GM18867 (cell line): ENCODE measurements around the gene GRM6.

Source experiments
- ATAC-seq: cut with Tn5 transposase; IDR thresholded peaks from one replicate; pipeline ENCODE4 v1.9.1; 2021; ENCODE audit warnings: mild to moderate bottlenecking, moderate library complexity; ENCODE audit not compliant: unreplicated experiment

Gene GRM6

DNA sequence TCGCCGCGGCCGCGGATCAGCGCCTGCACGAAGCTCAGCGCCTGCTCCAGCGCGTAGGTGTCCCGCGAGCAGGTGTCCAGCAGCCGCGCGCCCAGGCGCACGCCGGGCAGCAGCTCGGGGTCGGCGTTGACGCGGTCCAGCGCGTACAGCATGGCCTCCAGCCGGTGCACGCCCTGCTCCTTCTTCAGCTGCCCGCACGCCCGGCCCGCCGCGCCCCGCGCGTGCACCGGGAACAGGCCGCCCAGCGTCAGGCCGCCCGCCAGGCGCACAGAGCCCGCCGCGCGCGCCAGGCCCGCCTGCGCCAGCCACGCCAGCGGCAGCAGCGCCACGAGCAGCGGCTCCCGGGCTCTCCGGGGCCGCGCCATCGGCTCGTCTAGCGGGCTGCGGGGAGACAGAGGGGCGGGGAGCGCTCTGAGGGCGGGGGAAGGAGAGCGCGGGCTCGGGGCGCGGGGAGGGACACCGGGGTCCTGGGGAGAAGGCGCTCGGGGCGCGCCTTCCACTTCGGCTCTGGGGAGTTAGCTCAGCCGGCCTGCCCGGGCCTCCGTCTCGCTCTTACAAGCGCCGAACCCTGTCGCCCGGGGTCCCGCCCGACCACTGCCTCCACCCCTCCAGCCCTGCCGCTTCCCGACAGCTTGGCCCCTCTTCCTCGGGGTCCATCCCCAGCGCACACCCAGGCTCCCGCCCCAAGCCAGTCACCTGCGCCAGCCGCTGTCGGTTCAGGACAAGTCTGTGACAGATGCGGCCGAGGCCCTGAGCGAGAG is at the start of gene GRM6:
GRM6 (minus strand) TSS at position 741 of the 761 bp plus-strand sequence; CDS start at position 365, 376 bp downstream.
- ATAC-seq = no peak

DNA sequence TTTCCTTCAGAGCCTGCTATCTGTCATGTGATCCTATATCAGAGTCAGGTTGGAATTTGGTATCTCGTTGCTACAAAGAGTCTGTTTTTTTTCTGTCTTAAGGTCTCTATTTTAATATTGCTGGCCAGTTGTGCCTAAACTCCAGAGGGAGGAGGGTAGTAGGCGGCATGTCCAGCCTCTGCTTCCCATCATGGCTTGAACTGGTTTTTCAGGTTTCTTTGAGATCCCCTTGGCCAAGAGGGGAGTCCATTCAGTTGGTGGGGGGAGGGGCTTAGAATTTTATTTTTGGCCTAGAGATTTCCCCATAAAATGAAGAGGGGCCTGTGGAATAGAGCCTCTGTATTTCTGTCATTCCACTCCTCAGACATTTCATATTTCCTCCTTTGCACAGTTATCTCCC is 49.6 kb upstream of the GRM6 start:
- ATAC-seq = no peak

GRCh38 chr5:179033004-179033580 is 38.0 kb upstream of the GRM6 start:
- no peak for ATAC-seq

DNA sequence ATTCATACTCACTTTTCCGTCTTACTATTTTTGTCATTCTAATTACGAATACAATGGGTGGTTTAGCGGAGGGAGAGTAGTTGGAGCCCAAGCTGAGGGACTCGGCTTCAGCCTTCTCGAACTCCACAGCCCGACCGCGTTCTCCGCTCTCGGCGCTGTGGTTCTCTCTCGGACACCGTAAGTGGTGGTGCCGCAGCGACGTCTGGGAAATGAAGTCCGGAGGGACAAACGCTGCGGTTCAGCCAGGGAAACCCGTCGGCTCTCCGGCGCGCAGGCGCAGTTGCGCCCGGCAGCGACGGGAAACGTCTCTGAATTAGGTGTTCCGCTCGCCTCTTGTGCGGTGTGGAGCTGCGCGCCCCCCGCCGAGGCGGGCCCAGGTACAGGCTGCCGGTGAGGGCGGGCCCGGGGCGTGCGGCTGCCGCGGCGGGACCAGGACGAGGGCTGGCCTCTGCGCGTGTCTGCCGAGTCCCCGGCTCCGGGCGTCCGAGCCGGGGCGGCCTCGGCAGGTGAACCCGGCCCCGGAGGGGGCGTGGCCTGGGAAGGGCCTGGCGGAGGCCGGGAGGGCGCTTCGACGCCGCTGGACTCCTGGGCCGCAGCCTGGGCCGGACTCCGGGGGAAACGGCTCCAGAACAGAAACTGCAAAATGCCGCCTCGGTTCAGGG is 28.5 kb upstream of the GRM6 start, which contains the start of gene ZNF879:
ZNF879 (plus strand) TSS at position 277 of the 662 bp plus-strand sequence. CDS start 1,201 bp downstream, outside the sequence.
- peak; percentile 64 for ATAC-seq

GRCh38 chr5:179008667-179009066 is 13.5 kb upstream of the GRM6 start:
- no peak for ATAC-seq

- ATAC-seq = no peak
These were observed 11.4 kb upstream of the GRM6 start for GRCh38 chr5:179006564-179006963.

DNA sequence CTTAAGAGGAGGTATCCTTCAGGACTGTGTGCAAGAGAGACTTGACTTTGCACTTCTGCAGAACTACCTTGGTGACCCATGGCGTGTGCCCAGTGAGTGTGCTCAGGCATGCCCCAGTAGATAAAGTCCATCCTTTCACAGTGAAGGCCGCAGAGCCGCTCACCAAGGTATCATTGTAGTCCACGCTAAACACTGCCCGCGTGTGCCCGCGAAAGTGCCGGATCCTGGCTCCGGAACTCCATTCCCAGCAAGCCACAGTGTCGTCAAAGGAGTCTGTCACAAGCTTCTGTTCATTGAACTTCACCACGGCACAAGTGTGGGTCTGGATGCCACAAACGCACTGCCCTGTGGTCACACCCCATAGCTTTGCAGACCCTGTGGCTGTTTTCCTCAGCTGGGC is 3.3 kb upstream of the GRM6 start:
- no peak for ATAC-seq

GRCh38 chr5:178997191-178997590 is 2.1 kb upstream of the GRM6 start:
- no peak for ATAC-seq

DNA sequence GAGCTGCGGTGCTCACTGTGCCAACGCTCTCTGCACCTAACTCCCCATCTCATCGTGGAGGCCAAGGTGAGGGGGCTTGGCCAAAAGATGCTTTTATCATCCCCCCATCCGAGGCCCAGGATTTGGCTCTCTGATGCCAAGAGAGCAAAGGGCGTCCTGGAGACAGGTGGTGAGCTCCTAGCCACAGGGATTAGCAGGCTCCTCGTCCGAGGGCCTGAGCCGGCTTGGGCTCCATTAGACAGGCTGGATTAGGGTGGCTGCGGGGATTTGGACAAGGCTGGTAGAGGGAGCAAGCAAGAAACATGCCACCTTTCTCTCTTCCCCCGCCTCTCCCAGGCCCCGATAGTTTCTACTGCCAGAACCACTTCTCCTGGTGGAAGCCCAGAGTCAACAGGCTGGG is 1.0 kb upstream of the GRM6 start:
- ATAC-seq = no peak

DNA sequence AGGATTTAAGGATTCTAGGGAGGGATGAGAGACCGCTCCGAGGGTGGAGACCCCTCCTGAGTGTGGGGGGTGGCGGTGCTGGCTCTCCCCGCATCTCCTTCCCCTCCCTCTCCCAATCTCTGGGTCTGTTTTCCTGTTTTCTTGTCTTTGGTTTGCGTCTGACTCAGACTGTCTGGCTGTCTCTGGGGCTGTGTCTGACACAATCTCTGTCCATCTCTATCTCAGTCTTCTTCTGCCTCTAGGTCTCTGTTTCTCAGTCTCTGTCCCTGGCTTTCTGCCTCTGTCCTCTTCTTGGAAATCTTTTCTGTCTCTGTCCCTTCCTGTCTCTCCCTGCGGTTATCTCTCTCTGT is 196 bp upstream of the GRM6 start:
- ATAC-seq = no peak

DNA sequence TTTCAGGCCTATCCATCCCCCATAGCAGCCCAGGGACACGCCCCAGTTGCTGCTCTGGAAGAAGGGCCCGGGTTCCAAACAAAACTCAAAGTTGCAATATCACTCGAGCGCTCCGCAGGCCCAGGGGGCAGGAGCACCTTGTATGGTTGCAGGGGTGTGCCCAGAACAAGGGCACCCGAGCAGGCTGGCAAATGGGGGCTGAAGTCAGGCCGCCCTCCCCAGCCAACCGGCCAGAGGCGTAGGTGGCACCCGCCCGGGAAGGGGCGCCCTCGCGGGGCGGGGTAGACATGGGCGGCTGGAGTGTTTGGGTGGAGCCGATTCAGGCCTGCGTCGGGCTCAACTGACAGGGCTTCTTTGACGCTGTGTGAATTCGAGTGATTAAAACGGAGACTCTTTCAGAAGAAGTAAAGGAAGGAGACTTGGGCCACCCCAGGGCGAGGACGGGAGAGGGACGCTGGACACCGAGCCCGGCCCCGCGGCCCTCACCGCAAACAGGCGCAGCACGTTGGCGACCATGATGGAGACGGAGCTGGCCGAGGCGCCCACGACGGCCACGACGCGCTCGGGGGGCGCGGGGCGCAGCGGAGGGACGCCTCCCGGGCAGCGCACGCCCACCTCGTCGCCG is 1.1 kb downstream of the GRM6 start:
- no peak for ATAC-seq

DNA sequence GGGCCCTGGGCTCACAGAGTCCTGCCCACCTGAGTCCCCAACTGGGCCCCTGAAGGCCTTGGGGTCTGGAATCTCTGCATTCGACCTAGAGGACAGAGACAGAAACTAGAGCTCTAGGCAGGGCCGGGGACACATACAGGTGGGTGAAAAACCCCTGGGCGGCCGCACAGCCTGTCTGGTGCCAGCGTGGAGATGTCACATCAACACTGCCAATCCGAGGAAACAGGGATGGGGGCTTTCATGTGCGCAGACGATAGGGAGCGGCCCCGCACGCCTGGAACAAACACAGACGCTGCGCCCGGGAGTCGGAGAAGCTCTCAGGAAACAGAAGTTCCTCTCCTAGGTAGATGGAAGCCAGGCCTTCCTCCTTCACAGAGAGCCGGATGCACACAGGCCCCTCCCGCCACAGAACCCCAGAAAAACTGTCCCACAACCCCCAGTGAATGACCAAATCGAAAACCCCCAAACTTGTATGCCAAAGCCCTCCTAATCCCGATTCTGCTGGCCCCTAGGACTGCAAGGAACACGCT is 1.8 kb downstream of the GRM6 start:
- no peak for ATAC-seq

- no peak for ATAC-seq
These were observed 2.7 kb downstream of the GRM6 start for GRCh38 chr5:178992291-178992895.

DNA sequence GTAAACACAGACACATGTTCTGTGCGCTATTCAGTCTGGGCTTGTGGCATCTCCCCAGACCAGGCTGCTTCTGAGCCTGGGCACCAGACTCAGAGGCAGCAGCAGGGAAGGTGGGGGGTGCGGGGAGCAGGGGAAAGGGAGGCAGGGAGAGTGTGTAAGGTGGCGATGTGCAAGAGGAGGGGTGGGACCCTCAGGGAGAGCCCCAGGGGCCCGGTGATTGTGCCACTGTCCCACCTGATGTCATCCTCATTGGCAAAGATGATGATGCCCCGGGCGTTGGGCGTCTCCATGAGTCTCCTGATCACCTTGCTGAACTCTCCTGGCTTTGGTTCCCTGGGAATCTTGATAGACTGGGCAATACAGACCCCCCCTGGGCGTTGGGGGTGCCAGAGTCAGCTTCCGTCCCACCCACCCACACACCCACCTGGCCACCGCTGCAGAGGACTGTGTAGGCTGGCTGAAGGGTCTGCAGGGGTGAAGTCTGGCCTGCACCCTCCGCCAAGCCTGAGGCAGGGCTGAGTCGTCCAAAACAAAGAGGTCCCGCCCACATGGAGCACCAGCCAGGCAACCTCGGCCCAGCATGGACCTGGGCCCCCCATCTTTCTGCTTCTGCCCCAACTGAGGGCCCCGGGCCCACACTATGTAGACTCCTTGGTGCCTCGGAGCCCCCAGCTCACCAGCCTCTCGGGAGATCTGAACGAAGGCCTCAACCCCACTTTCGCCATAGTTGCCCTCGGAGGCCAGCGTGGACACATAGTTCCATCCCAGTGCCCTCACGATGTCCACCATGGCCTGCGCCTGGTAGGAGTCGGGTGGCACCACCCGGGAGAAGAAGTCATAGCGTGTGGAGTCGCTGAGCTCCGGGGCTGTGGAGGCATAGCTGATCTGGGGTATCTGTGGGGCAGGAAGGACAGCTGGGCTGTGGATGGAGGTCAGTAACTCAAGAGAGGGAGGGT is 3.7 kb downstream of the GRM6 start:
- no peak for ATAC-seq

GRCh38 chr5:178990491-178990890 is 4.6 kb downstream of the GRM6 start:
- no peak for ATAC-seq

DNA sequence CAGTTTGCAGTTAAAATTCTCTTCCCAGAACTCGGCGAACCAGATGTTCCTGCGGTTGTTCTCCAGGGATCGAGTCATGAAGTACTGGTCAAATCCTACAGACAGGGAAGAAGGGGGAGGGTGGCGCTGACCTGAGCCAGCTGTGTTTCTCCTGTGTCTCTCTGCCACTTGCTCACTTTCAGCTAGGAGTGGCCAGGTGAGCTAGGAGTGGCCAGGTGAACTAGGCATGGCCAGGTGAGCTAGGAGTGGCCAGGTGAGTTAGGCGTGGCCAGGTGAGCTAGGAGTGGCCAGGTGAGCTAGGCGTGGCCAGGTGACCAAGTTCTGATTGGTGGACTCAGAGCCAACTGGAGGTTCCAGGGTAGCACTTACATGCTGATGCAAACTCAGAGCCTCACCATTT is 5.8 kb downstream of the GRM6 start:
- no peak for ATAC-seq

DNA sequence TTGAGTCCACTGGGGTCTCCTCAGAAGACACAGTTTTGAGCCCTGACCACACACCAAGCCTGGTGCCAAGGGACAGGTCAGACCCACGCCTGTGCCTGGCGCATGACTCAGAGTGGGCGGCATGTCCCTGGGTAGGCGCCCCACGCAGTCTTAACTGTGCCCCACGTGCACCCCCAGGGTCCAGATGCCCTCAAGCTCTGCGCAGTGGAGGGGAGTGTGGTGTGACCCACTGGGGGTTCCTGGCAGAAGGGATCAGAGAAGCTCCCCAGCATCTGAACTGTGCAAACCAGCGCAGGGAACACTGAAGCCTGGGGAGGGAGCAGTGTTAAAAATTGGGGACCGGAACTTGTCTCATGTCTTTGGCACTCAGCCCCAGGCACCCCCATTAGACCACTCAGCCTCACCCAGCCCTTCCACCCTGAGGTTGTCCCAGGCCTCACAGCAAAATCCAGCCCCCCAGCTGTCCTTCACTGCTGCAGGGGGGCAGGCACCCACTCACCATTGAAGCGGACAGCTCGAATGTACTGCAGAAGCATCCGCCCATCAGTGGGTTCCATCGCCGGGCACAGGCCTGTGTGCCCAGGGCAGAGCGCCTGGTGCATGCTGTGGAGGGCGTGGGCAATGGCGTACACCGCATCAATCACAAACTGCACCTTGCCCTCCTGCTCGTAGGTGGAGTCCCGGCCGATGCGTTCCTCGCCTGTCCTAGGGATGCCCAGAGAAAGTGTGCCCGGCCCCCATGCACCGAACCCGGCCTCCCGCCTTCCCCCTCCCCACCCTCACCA is 6.5 kb downstream of the GRM6 start:
- no peak for ATAC-seq

GRCh38 chr5:178986326-178986960 is 8.7 kb downstream of the GRM6 start:
- no peak for ATAC-seq
